ENCODE measurements around the gene CD44.

The CD44 gene

DNA sequence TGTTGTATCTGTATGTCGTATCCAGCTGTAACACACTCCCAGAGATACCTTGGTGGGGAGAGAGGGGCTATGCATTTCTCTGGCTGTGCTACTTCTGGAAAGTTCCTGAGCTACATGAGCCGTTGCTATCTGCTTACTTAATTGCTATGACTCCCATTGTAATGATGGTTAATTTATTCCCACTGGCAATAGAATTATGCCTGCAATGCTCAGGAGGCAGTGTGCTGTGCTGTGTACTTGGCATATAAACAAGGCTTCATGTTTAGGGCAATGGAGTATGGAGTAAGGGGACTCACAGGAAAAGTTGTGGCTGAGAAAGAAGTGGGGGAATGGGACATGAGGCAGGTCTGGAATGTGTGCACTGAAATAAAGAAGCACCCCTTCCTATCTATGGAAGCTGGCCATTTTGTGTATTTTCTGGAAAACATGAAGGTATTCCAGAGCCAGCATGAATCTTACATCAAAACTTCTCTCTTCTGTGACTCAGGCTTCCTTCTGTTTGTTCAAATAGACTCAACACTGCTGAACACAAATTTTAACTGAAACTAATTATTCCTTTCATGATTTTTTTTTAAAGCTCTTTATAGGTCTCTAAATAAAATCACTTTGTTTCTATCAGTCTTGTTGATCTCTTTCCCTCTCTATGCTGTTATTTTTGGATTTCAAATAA lies 40.6 kb downstream of the CD44 start:
- DNase-seq = no peak

DNA sequence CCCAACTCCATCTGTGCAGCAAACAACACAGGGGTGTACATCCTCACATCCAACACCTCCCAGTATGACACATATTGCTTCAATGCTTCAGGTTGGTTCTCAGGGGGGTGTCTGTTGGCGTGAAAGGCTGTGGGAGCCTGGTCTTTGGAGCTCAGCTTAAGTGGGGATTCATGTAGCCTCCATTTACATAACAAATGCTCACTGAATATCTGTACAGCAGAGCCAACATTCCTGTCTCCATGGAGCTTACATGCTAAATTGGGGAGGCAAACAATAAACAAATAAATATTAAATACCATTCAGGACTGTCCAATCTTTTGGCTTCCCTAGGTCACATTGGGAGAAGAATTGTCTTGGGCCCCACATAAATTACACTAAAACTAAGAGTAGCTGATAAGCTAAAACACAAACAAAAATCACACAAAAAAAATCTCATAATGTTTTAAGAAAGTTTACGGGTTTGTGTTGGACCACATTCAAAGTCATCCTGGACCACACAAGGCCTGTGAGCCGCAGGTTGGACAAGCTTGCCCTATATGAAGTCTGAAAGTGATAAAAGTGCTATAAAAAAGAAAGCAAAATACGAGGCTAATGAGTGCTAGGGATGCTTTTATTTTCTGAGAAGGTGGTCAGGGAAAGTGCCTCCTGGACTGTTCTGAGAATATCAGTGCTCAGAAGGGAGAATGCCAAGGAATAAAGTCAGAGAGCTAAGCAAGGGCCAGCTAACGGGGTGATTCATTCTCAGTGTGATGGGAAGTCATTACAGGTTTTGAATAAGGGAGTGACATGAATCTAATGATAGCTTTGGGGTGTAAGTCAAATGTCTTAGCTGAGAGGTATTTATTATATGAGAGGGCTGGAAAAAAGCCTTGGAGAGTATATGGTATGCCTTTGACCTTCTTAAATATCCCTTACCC lies 41.6 kb downstream of the CD44 start:
- no peak for DNase-seq

DNA sequence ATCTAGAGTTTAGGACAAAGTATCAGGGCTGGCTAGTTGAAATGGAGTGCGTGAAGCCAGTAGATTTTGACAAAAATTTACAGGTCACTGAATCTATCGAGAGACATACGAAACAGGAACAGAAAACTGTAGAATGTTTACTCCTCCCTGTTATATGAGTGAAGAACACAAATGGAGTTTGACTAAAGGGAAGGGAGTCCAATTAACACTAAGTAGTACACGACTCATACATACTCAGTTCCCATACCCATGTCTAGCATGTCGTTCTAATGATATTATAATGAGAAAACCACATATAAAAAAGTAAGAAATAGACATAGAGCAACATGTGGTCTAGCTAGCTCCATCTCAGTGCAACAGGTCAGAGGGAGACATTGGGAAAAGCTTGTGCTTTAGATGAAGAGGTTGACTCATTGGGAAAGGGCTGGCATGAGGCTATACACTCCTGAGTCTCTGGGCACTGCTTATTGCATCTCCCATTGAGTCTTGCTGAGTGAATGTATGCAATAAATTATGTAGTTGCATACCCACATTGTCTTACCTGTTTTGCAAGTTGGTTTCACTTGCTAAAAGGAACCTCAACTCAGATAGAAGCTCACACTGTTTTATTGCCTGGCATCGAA lies 43.5 kb downstream of the CD44 start:
- no peak for DNase-seq

DNA sequence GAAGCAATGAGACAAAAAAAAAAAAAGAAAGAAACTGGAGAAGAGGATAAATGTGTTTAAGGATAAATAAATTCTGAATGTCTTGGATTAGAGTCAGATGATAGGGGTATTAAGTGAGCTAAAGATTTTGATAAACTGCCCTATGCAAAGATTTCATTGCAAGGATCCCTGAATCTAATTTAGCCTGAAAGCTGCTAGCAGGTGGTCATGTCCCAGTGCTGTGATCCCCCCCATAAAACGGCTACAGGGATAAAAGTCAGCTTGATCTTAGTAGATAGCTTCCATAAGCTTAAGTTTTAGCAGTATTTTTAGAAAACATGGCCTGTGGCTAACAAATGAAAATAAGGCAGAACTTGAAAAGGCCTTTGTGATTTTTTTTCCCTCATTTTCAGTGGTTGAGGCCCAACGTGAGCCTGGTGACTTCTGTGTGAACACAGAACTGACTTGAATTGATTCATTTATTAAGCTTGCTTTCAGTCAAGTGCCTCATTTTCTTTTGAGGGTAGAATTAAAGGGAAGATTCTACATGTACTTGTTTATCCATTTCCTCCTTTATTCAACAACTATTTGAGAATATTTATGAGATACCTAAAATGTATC lies 44.5 kb downstream of the CD44 start:
- no peak for DNase-seq

DNA sequence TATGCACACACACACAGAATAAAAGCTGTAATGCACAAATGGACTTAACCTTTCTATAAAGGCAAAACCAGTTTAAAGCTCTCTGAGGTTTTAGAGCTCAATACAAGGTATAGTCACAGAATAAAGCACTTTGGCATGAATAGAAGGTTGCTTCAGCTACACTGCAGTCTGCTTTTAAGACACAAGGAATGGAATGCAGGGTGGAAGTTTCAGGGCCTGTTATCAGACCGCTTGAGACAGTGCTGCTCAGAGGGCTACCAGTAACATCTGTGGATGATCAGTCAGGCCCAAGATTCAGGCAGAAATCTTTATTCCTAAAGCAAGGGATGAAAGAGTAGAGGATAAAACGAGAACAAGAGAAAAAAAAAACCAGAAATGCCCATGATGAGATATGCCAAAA lies 46.7 kb downstream of the CD44 start:
- no peak for DNase-seq

DNA sequence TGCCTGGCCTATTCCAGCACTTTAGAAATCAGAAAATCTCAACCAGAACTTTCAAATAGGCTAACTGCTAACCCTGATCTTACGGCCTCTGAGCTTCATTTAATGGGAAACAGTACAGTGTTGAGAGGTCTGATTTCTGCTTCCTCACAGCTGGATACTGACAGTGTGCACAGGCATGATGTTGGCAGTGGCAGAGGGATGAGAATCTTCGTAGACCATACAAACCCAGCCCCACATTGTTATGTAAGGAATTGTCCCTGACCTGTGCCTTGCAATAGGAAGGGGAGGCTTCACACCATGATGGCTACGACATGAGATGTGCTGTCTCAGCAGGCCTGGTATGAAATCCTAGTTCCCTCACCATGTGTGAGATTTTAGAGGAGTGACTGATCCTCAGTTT lies 49.0 kb downstream of the CD44 start:
- no peak for DNase-seq

DNA sequence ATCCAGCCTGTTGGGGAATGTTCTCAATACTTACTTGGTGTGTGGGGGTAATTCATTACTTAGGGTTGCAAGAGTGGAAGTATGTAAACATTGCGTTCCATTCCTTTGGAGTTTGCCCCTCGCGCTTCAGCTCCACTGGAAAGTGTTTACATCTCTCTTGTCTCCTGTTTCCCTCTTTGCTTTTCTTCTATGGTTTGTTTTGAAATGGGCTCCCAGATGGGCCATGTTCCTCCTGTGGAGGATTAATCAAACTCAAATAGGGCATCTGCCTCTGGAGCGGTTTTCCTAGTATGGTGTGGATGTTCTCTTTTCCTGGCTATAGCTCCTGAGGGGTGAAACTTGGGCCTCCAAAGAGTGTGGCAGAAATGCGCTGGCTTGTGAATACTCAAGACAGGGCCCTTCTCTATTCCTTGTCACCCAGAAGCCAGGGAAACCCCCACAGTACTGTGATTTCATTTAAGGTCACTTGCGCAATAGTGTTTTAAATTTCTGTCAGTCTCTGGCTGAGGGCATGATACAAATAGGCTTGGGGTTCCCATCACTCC lies 51.9 kb downstream of the CD44 start:
- DNase-seq = no peak

DNA sequence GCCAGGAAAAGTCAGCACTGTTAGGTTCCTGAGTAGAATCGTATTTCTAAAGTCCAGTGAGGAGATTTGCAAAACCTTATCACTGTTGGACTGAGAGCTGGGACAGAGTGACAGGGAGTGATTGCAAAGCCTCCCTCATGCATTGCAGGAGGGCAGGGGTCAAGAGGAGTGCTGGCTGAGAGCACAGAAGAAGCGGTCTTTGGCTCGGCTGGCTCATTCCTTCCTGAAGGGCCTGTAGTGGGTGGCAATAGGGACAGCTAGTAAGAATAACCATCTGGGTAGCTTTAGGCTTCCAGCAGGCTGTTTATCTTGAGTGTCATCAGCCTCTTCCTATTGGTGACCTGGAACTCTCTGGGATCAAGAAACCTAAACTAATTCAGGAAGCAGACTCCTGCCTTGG lies 53.4 kb downstream of the CD44 start:
- no peak for DNase-seq

DNA sequence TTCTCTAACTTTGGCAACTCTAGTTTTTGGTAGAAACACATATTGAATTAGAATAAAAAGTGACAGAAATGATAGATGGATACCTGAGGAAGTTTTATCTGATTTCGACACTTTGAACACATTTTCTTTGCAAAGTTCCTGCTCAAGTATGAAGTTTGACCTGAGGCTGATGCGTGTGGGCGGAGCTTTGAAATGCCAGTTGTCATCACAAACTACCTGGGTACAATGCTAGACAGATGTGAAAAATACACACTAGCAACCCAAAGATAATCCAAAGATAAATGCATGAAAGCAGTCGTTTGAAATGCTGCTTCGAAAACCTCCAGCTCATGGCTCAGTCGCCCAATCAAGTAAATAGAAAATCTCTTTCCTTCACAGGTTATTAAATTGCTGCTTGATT lies 54.8 kb downstream of the CD44 start:
- no peak for DNase-seq

DNA sequence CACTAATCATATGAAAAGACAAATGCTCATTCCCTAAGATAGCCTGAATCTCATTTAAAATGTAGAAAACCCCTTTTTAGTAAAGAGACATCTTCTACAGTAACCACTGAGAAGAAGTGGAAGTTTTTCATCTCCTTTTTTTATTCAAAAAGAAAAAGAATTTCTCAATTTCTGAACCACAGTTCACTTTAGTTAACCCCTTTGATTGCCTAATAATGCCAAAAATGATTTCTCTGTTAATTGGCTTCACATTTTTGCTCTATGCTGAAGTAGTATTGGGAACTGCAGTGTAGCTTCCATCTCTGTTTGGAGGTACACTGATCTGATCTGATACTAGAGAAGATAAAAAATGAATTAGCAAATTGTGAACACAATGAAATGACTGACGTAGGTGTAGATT lies 58.3 kb downstream of the CD44 start:
- no peak for DNase-seq

DNA sequence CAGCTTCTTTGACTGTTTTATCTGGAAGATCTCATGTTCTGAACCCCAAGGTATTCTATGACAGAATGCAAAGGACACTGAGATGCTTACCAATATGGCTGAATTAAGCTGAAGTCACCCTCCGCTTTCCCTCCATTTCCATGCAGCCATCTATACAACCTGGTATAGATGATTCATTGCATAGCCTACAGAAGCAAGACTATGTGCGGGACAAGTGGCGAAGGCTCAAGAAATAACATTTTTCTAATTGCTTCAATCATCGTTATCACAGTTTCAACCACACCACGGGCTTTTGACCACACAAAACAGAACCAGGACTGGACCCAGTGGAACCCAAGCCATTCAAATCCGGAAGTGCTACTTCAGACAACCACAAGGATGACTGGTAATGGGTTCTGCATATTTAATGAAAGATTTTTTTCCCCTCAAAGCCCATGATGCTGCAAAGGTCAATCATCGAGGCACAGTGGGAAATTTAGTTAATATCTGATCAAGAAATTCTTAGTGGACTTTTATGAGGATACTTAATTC lies 61.9 kb downstream of the CD44 start:
- no peak for DNase-seq

DNA sequence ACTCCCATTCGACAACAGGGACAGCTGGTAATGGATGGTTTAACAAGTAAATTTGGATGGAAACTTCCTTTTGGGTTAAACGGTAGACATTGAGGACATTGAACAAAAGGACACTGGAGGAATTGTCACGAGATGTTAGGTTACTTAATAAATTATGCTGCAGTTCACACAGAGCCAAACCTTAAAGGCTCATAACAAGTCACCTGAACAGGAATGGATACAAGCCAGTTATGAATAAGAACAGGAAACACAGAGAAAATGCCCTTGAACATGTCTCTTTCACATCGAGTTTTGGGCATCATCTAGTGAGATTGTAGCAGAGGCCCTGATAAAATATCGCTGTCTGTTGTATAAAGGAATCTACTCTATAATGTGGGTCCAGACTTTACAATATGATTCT lies 65.6 kb downstream of the CD44 start:
- DNase-seq = no peak

DNA sequence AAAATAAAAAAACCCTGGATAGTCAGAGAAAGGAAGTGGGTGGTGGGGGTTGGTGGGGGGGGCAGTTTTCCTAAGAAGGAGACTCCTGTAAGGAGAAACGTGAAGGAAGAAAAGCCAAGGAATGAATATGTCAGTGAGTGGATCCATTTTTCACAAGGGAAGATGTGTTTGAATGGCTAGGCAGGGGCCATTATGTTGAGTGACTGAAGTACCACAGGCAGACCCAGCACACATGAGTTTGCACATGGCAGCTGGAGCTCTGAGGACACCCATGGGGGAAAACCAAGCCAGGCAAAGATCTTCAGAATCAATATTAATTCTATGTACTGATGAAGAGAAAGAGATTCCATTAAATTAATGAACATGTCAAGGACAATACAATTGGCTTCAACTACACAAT lies 67.6 kb downstream of the CD44 start:
- DNase-seq = no peak

DNA sequence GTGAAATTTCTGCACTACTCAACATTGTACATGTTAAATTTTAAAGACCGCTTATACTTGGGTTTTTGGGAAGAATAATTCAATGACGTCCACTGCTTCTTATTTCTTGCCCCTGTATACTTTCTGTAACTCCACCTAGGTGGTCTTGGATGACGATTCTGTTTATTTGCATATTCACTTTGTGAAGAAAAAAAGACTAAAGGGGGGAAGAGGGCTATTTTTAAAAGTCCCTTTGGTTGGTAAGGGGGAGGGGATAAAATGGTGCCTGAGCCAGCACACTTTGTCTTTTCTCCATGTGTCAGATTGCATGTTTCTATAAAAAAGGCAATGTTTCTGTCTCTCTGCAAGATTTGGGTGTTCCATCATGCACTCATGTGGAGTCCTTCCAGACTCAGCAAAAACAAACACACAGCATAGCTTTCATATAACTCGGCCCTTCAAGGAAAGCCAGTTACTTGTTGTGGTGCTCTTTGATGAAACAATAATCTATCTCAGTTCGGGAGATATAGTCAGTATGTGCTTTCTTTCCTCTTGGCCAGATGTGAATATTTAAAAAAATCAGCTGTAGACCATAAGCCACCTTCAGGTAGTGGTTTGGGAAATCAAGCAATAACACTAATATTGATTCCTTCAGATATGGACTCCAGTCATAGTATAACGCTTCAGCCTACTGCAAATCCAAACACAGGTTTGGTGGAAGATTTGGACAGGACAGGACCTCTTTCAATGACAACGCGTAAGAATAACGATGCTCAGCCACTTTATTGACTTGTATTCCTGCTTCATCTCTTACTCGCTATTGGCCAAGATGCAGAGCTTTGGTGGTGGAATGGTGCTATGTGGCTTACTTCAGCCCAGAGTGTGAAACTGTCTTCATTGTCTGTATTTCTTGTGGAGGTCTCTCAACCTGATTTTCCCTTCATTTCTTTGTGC lies 68.8 kb downstream of the CD44 start:
- no peak for DNase-seq

DNA sequence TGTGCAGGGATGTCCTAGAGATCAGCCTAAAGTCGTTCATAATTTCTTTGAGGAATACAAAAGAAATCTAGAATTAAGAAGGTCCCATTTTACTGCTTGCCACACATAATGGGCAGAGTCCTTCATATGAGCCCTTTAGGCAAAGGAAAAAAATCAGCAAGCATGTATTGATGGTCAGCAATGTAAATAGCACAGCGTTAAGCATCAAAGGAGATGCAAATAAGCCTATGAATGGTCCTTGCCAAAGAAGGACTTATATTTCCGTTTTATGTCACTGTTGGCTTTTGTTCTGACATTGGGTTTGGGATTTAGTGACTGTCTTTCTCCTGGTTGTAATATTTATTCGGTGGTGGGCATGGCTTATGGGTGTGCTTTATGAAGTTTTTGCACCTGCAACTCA lies 69.8 kb downstream of the CD44 start:
- DNase-seq = no peak

DNA sequence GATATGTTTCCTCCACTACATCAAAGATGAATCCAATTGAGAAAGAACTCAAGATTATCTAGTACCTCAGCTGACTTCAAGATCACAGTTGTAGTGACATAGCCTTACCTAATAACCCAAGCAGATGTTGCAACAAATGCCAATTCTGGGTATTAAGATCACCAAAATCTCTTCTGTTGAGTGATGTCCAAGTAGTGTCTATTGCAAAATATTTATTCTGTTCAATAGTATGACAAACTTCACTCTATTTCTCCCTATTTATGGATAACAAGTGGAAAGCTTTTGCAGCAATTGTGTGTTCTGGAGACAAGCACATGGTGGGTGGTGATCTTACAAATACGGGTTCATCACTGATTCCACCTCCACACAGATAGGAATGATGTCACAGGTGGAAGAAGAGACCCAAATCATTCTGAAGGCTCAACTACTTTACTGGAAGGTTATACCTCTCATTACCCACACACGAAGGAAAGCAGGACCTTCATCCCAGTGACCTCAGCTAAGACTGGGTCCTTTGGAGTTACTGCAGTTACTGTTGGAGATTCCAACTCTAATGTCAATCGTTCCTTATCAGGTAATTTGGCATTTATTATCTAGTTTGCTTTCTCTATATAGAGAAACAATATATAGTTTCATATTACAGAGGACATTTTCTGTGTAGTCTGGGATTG lies 72.0 kb downstream of the CD44 start:
- no peak for DNase-seq

DNA sequence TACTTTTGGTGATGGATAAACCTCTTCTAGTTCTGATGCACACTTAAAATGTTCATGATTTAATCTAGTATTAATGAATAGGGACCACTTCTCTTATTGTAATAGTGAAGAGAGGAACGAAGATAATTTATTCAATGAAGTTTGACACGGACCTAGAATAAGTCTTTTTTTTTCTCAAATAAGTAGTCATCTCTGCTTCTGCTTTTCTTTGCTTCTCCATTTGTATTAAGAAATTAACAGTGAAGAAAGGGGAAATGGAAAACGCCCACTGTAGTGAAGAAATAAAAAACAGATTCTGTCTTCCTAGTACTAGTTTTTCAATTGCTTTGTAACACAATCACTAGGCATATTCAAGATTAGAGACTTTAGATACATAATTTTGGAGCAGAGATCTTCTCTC lies 73.0 kb downstream of the CD44 start:
- no peak for DNase-seq

DNA sequence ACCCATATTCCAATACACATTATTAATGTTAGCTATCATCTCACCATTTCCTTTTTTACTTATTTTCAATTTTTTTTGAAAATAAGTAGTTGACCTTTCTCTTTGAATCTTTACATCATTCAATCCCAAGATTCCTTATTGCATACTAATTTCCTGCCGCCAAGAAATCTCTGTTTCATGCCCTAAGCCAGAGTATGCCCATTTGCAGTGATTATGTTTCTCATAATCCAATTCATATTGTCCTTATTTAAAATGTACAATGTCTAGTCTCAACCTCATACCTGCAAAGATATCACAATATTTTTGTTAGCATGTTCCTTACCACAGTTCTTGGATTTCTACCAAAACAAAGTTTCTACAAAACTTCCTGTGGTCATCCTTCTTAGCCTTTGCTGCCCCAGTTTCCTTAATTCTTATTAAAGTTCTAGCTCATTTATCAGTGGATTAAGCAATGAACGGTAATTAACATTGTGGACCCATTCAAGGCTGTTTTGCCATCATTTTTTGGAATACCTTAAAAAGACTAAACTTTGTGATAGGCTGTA lies 75.3 kb downstream of the CD44 start:
- DNase-seq = no peak

DNA sequence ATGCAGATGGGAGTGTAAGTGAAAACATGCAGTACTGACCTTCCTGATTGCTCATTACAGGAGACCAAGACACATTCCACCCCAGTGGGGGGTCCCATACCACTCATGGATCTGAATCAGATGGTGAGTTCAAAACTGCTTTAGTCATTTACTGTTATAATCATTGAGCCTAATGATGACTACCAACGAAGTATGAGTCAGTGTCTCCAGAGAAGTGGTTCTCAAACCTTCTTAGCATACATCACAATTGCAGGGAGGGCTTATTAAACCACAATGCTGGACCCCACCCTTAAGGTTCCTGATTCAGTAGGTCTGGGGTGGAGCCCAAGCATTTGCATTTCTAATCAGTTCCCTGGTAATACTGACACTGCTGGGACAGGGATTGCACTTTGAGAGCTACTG lies 75.8 kb downstream of the CD44 start:
- no peak for DNase-seq

DNA sequence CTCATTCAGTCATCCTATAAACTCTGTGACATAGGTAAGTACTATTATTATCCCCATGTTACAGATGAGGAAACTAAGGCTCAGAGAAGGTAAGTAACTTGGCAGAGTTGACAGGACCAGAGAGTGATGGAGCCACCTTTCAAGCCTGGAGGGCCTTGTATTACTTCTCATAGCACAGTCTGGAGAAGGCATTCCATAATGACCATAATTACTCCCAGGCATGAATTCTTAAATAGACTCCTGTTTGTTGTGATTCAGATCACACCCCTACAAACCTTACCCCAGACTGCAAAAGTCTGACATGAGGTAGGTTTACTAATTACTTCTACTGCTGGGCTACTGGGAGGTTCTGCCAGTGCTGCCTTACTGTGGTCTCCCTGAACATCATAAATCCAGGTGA lies 77.0 kb downstream of the CD44 start:
- DNase-seq = no peak
